Endothelial cell of umbilical vein (primary cell): ENCODE measurements around the gene ZKSCAN3. TPM values are rescaled to one million over a fixed set of nuclear protein-coding genes. Genes with fewer than 3 reads are reported as not detected.

ENCODE experiments used
- BruUV-seq: library from RNA; stranded (reverse); fragments of 400-500 nt; replicated peaks from 2 replicates; lab custom pipeline; 2021; lab: Mats Ljungman, UMichigan
- CTCF ChIA-PET: fragments of 300-600, 350-600 bp; sonication (Branson Sonifier 250); formaldehyde crosslinking; loops from one replicate; lab custom pipeline; 2021; ENCODE audit warnings: antibody characterized with exemption, inconsistent platforms; lab: Charles Lee
- POLR2A ChIA-PET: fragments of 300-600, 350-600 bp; sonication (Branson Sonifier 250); formaldehyde crosslinking; loops from one replicate; lab custom pipeline; 2021; ENCODE audit warnings: antibody characterized with exemption, inconsistent platforms; lab: Charles Lee
- DNase-seq: peaks from one replicate; pipeline ENCODE4 v3.0.0-alpha.2; 2011; ENCODE audit warnings: low read depth, low spot score
- FAIRE-seq: peaks from 2 replicates; lab custom pipeline; 2011; peaks lifted over from hg19 to GRCh38; lab: Jason Lieb, UNC
- H2AFZ ChIP-seq: 2 replicates; pipeline ENCODE4 v1.6.0; 2012; ENCODE audit warnings: low read depth, low read length, control low read depth, inconsistent platforms
- H3K27ac ChIP-seq: 2 replicates; pipeline ENCODE4 v1.5.1; 2011; ENCODE audit warnings: low read depth, mild to moderate bottlenecking, control low read depth, low read length, moderate library complexity; ENCODE audit not compliant: insufficient read depth
- H3K27me3 ChIP-seq, 2 experiments: 2 replicates each; pipeline versions ENCODE4 v1.6.0 to v1.6.1; 2011; ENCODE audit warnings: low read length in 2 of 2, mixed read lengths in 1 of 2; ENCODE audit not compliant: control insufficient read depth in 2 of 2, insufficient read depth in 2 of 2
- H3K36me3 ChIP-seq, 2 experiments: 2 replicates in 1 of 2; 3 replicates in 1 of 2; pipeline ENCODE4 v1.5.1; 2011; ENCODE audit warnings: low read length in 2 of 2, mild to moderate bottlenecking in 1 of 2, moderate library complexity in 1 of 2; ENCODE audit not compliant: control insufficient read depth in 2 of 2, insufficient read depth in 2 of 2; ENCODE audit errors: extremely low read depth in 1 of 2
- H3K4me1 ChIP-seq: 3 replicates; pipeline ENCODE4 v1.5.1; 2011; ENCODE audit warnings: mild to moderate bottlenecking, low read length; ENCODE audit not compliant: control insufficient read depth, insufficient read depth; ENCODE audit errors: extremely low read depth
- H3K4me2 ChIP-seq: 2 replicates; pipeline ENCODE4 v1.6.1; 2011; ENCODE audit warnings: low read length, control low read depth, mixed read lengths; ENCODE audit not compliant: insufficient read depth
- H3K4me3 ChIP-seq, 3 experiments: fragments of 200-600 bp in 1 of 3; sonication (generic), shearing (Covaris generic) in 1 of 3; replicated peaks in 1 of 3; 2 replicates each; pipeline ENCODE4 v1.5.1; 2011 to 2016; ENCODE audit warnings: control low read depth in 3 of 3, low read length in 3 of 3, mild to moderate bottlenecking in 2 of 3, inconsistent platforms in 1 of 3, low read depth in 1 of 3, moderate library complexity in 1 of 3; ENCODE audit not compliant: insufficient read depth in 1 of 3
- H3K79me2 ChIP-seq: 2 replicates; pipeline ENCODE4 v1.6.0; 2012; ENCODE audit warnings: low read length, inconsistent platforms; ENCODE audit not compliant: control insufficient read depth, insufficient read depth
- H3K9ac ChIP-seq: replicated peaks from 2 replicates; pipeline ENCODE3; 2011; ENCODE audit warnings: low read length, control low read depth; ENCODE audit not compliant: insufficient read depth; ENCODE audit errors: extremely low read depth
- H3K9me1 ChIP-seq: replicated peaks from 3 replicates; pipeline ENCODE4 v1.6.0; 2011; ENCODE audit warnings: mild to moderate bottlenecking, low read length; ENCODE audit not compliant: control insufficient read depth, insufficient read depth; ENCODE audit errors: extremely low read depth
- H3K9me3 ChIP-seq: replicated peaks from 2 replicates; pipeline ENCODE4 v1.5.1; 2012; ENCODE audit warnings: low read length, inconsistent platforms; ENCODE audit not compliant: control insufficient read depth, insufficient read depth
- H4K20me1 ChIP-seq: replicated peaks from 2 replicates; pipeline ENCODE3; 2011; ENCODE audit warnings: mild to moderate bottlenecking, low read length; ENCODE audit not compliant: control insufficient read depth, insufficient read depth; ENCODE audit errors: extremely low read depth
- CTCF ChIP-seq, 2 donors: IDR thresholded peaks; 1 replicate in 1 of 2; 2 replicates in 1 of 2; pipeline ENCODE4 v1.5.1; 2011; ENCODE audit warnings: low read length in 2 of 2, mild to moderate bottlenecking in 2 of 2, moderate library complexity in 2 of 2, control low read depth in 1 of 2, inconsistent platforms in 1 of 2, low read depth in 1 of 2; ENCODE audit not compliant: insufficient read depth in 1 of 2; ENCODE audit errors: extremely low read depth in 1 of 2
- EZH2 ChIP-seq: IDR thresholded peaks from 2 replicates; pipeline ENCODE4 v1.6.1; 2012; ENCODE audit warnings: borderline replicate concordance, low read depth, mild to moderate bottlenecking, moderate library complexity, low read length, inconsistent platforms; ENCODE audit not compliant: severe bottlenecking
- FOS ChIP-seq: IDR thresholded peaks from 2 replicates; pipeline ENCODE4 v1.6.1; 2011; ENCODE audit warnings: mild to moderate bottlenecking, low read length, moderate library complexity, borderline replicate concordance; ENCODE audit not compliant: insufficient read depth
- GATA2 ChIP-seq: IDR thresholded peaks from 2 replicates; pipeline ENCODE4 v1.7.0; 2011; ENCODE audit warnings: low read depth, mild to moderate bottlenecking, moderate library complexity, mixed read lengths, low read length; ENCODE audit not compliant: insufficient read length, insufficient read depth
- JUN ChIP-seq: IDR thresholded peaks from 2 replicates; pipeline ENCODE4 v1.6.1; 2011; ENCODE audit warnings: borderline replicate concordance, low read depth; ENCODE audit not compliant: insufficient read length, insufficient read depth
- MYC ChIP-seq: IDR thresholded peaks from one replicate; pipeline ENCODE4 v1.6.1; 2011; ENCODE audit warnings: mild to moderate bottlenecking, low read depth, low read length
- POLR2AphosphoS5 ChIP-seq: IDR thresholded peaks from 2 replicates; pipeline ENCODE4 v1.6.1; 2012; ENCODE audit warnings: low read depth, mild to moderate bottlenecking, control low read depth, low read length, moderate library complexity; ENCODE audit not compliant: insufficient read depth
- dilution Hi-C: fragments of 300-500 bp; cut with MboI; formaldehyde crosslinking; loops from one replicate; pipeline ENCODE4 v1.15.0; 2019; ENCODE audit warnings: low sequenced_read_pairs; ENCODE audit not compliant: extremely low pct_ligation_motif_present
- intact Hi-C: fragments of 100-400 bp; cut with micrococcal nuclease; formaldehyde crosslinking; loops from one replicate; pipeline ENCODE4 v1.10.0; 2022
- polyA plus RNA-seq, 4 experiments: library from polyadenylated mRNA; depleted of rRNA in 3 of 4; stranded (reverse) in 3 of 4; unstranded in 1 of 4; fragments of >200 nt; gene quantifications; 2 replicates each; pipeline versions ENCODE4 v1.2.1 to v1.2.3, GENCODE V29; 2011 to 2012; ENCODE audit warnings: missing spikeins in 1 of 4
- total RNA-seq: library from RNA; stranded (reverse); gene quantifications from 2 replicates; pipeline ENCODE4 v1.2.3, GENCODE V29; 2021
- TF ChIP-seq, protein P1 (sequence below): IDR thresholded peaks from 2 replicates; pipeline ENCODE4 v1.6.1; 2011; ENCODE audit not compliant: insufficient read depth, insufficient read length

The ZKSCAN3 gene
- total and polyA plus RNA-seq, 2 donors (not counting 3 experiments of a cell fraction or from before 2014, with no cell fraction given): 2.5 to 6.9 TPM

GRCh38 chr6:28343898-28344677 lies 5.7 kb upstream of the ZKSCAN3 start:
- Histone ChIP-seq H3K4me1 (no peaks in the 10 kb centered on the region), H3K27me3 (no peaks in the 10 kb centered on the region), H3K9ac (no peak overlapping the region), H3K36me3 (no peaks in the 10 kb centered on the region), H3K79me2 (no peaks in the 10 kb centered on the region), H3K4me2 (no peak overlapping the region), H3K27ac (no peak overlapping the region), H3K4me3 (no peak overlapping the region), H2AFZ (no peak overlapping the region), H4K20me1 (no peaks in the 10 kb centered on the region), H3K9me1 (no peaks in the 10 kb centered on the region), H3K9me3 (no peaks in the 10 kb centered on the region)
- TF ChIP-seq EZH2: no peak
- TF ChIP-seq FOS: no peak
- no peak for TF ChIP-seq MYC
- no peak for TF ChIP-seq GATA2
- TF ChIP-seq, protein P1, sequence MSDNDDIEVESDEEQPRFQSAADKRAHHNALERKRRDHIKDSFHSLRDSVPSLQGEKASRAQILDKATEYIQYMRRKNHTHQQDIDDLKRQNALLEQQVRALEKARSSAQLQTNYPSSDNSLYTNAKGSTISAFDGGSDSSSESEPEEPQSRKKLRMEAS: no peak
- no peak for TF ChIP-seq CTCF (IDR thresholded peaks at IDR 0.05; ENCODE audit: extremely low read depth in 1 of 2, insufficient read depth in 1 of 2, low read depth in 1 of 2, low read length in 2 of 2)
- no peak for TF ChIP-seq POLR2AphosphoS5
- TF ChIP-seq JUN: no peak
- no peak for FAIRE-seq
- BruUV-seq: no TSS peak
- ChIA-PET CTCF (no interaction called here), POLR2A (no interaction called here)
- dilution Hi-C loops (no loop called here), intact Hi-C loops (no loop called here)
- no peak for DNase-seq
